ENCODE results near the gene PRIMA1. TPM values are rescaled to one million over a fixed set of nuclear protein-coding genes. Genes with fewer than 3 reads are reported as not detected.

Gene PRIMA1
- total RNA-seq, 1 donor: not detected

- H3K9me3 ChIP-seq (ENCODE audit: low read depth, low read length): no peaks in the 10 kb centered on the region
- H3K36me3 ChIP-seq (ENCODE audit: insufficient read depth, low read length): no peaks in the 10 kb centered on the region
- H3K4me3 ChIP-seq (ENCODE audit: insufficient read depth, low read length): no peak overlapping the region
- H4K20me1 ChIP-seq (ENCODE audit: insufficient read depth, low read length): no peaks in the 10 kb centered on the region
- H3K27me3 ChIP-seq (ENCODE audit: insufficient read depth, low read length): no peaks in the 10 kb centered on the region
- H3K27ac ChIP-seq (ENCODE audit: low read depth, low read length): no peak overlapping the region
- no peak overlapping the region for H2AFZ ChIP-seq (ENCODE audit: low read length)
- no peaks in the 10 kb centered on the region for H3K4me1 ChIP-seq (ENCODE audit: insufficient read depth, low read length)
- no peak overlapping the region for H3K4me2 ChIP-seq (ENCODE audit: insufficient read depth, low read length)
- TF ChIP-seq CTCF (IDR thresholded peaks at IDR 0.05; ENCODE audit: extremely low read depth, low read depth, low read length): no peak
- no peaks in the 10 kb centered on the region for H3K79me2 ChIP-seq (ENCODE audit: insufficient read depth, low read length)
- peak; percentile 64 for DNase-seq (ENCODE audit: insufficient read length, low spot score, missing footprints)
These were observed 75.2 kb downstream of the PRIMA1 start for GRCh38 chr14:93712838-93713724.

- Histone ChIP-seq H3K9me3 (ENCODE audit: low read depth, low read length) (no peaks in the 10 kb centered on the region), H3K27me3 (ENCODE audit: insufficient read depth, low read length) (no peaks in the 10 kb centered on the region), H3K27ac (ENCODE audit: low read depth, low read length) (no peak overlapping the region), H3K4me3 (ENCODE audit: insufficient read depth, low read length) (no peak overlapping the region), H3K4me2 (ENCODE audit: insufficient read depth, low read length) (no peak overlapping the region), H2AFZ (ENCODE audit: low read length) (no peak overlapping the region), H3K79me2 (ENCODE audit: insufficient read depth, low read length) (no peaks in the 10 kb centered on the region), H4K20me1 (ENCODE audit: insufficient read depth, low read length) (no peaks in the 10 kb centered on the region), H3K4me1 (ENCODE audit: insufficient read depth, low read length) (no peaks in the 10 kb centered on the region), H3K36me3 (ENCODE audit: insufficient read depth, low read length) (no peaks in the 10 kb centered on the region)
- no peak for TF ChIP-seq CTCF (IDR thresholded peaks at IDR 0.05; ENCODE audit: extremely low read depth, low read depth, low read length)
- peak; percentile 62 for DNase-seq (ENCODE audit: insufficient read length, low spot score, missing footprints)
These were observed 76.0 kb downstream of the PRIMA1 start for GRCh38 chr14:93712079-93712837.

GRCh38 chr14:93709249-93709648, 79.0 kb downstream of the PRIMA1 start:
- no peak overlapping the region for H3K4me3 ChIP-seq (ENCODE audit: insufficient read depth, low read length)
- H4K20me1 ChIP-seq (ENCODE audit: insufficient read depth, low read length): no peaks in the 10 kb centered on the region
- H3K27me3 ChIP-seq (ENCODE audit: insufficient read depth, low read length): no peaks in the 10 kb centered on the region
- H3K36me3 ChIP-seq (ENCODE audit: insufficient read depth, low read length): no peaks in the 10 kb centered on the region
- H2AFZ ChIP-seq (ENCODE audit: low read length): no peak overlapping the region
- no peak overlapping the region for H3K27ac ChIP-seq (ENCODE audit: low read depth, low read length)
- H3K9me3 ChIP-seq (ENCODE audit: low read depth, low read length): no peaks in the 10 kb centered on the region
- H3K79me2 ChIP-seq (ENCODE audit: insufficient read depth, low read length): no peaks in the 10 kb centered on the region
- DNase-seq (ENCODE audit: insufficient read length, low spot score, missing footprints): no peak
- H3K4me1 ChIP-seq (ENCODE audit: insufficient read depth, low read length): no peaks in the 10 kb centered on the region
- TF ChIP-seq CTCF (IDR thresholded peaks at IDR 0.05; ENCODE audit: extremely low read depth, low read depth, low read length): no peak
- no peak overlapping the region for H3K4me2 ChIP-seq (ENCODE audit: insufficient read depth, low read length)

- Histone ChIP-seq H4K20me1 (ENCODE audit: insufficient read depth, low read length) (no peaks in the 10 kb centered on the region), H3K27me3 (ENCODE audit: insufficient read depth, low read length) (no peaks in the 10 kb centered on the region), H3K4me1 (ENCODE audit: insufficient read depth, low read length) (no peaks in the 10 kb centered on the region), H3K36me3 (ENCODE audit: insufficient read depth, low read length) (no peaks in the 10 kb centered on the region), H3K27ac (ENCODE audit: low read depth, low read length) (no peak overlapping the region), H3K79me2 (ENCODE audit: insufficient read depth, low read length) (no peaks in the 10 kb centered on the region), H3K4me3 (ENCODE audit: insufficient read depth, low read length) (no peak overlapping the region), H3K9me3 (ENCODE audit: low read depth, low read length) (no peaks in the 10 kb centered on the region), H3K4me2 (ENCODE audit: insufficient read depth, low read length) (no peak overlapping the region), H2AFZ (ENCODE audit: low read length) (no peak overlapping the region)
- DNase-seq (ENCODE audit: insufficient read length, low spot score, missing footprints): peak; percentile 17
- TF ChIP-seq CTCF (IDR thresholded peaks at IDR 0.05; ENCODE audit: extremely low read depth, low read depth, low read length): no peak
These were observed 79.5 kb downstream of the PRIMA1 start for GRCh38 chr14:93708800-93709199.
